Measurements from ENCODE around the gene POLD3.

The POLD3 gene

DNA sequence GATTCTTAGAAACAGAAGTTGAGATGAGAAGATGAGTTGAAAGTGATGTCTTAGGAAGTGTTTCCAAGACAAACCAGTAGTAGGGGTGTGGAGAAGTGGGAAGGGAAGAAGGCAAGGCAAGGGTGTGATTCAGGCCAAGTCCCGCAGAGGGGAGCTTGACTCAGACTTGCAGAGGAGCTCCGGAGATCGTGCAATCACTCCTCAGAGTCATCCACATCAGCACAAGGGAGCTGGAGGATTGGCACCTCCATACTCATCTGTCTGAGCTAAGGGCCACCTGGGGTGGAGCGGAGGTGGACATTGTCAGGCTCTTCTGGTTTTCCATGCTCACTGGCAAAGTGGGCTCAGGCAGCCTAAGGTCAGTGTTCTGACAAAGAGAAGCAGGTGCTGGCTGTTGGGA lies 94.4 kb downstream of the POLD3 start:
- DNase-seq (ENCODE audit: low read depth in 2 of 3, low spot score in 1 of 3), result no peak

DNA sequence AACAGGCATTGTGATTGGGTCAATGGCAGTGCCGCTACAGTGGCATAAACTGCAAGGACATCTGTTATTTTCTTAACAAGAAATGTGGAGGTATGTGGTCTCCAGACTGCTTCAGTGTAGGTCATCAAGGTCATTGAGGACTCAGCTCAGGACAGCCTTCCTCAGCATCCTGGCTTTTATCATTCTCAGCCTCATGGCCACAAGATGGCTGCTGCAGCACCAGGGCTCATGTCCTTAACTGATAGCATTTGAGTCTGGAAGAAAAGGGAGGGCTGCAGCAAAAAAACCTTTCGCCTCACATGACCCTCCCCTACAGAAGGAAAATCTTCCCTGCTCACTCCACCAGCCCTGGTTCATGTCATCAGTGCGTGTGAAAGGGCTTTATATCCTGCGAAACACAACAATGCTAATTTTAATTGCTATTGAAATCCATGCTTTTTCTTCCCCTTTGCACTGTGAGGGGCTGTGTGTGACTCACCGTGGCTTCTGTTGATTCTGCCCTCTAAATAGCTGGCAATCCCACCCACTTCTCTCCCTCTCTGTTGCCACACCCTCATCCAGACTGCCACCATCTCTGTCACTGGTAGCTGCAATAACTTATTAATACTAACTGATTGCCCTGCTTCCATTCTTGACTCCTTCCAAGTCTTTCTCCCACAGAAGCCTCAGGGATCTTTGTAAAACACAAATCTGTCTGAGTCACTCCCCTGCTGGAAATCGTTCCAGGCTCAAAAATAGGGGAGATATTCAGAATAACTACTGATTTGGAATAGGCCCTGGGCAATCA lies 95.0 kb downstream of the POLD3 start:
- no peak for DNase-seq (ENCODE audit: low read depth in 2 of 3, low spot score in 1 of 3)

DNA sequence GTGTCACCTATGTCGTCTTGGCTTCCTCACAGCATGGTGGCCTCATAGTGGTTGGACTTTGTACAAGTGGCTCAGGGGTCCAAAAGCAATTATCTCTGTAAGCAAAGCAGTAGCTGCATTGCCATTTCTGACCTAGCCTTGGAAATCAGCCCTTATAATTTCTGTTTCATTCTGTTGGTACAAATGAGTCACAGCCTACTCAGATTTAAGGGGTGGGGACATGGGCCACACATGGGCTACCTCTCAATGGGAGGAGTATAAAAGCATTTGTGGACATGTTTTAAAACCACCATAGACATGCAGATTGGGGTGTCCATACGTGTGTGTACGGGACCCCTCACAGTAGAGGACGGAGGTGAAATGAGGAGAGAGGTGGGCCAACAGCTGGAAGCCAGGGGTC lies 97.3 kb downstream of the POLD3 start:
- DNase-seq (ENCODE audit: low read depth in 2 of 3, low spot score in 1 of 3), result no peak

DNA sequence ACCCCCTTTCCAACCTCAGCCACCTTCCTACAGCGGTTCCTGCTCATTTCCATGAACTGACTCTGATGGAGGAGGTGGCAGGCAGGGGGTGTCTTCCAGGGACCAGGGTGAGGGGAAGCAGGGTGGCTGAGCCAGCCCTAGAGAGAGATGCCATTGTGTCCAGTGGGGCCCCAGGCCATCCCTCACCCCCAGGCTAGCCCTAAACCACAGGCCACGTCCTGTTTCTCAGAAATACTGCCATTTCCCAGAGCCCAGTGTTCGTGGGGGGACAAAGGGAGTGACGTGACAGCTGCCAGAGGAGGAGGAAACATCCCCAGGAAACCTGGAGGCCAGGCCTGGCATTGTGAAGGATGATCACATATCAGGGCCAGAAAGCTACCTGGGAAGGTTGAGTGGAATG lies 99.4 kb downstream of the POLD3 start:
- DNase-seq (ENCODE audit: low read depth in 2 of 3, low spot score in 1 of 3), result no peak

Measured in stimulated activated CD4-positive, alpha-beta T cell treated with anti-CD3 and anti-CD28 coated beads, Interleukin-12 subunit alpha, Interleukin-12 subunit beta, amount 100 ng/mL, for 48 hours (primary cell).